OCI-LY1 (cell line): ENCODE measurements around the gene RNF34.

ENCODE experiments used
- EZH2 ChIP-seq: fragments of 200-600 bp; sonication (generic), shearing (Covaris generic); IDR thresholded peaks from 2 replicates; pipeline ENCODE4 v1.8.0; 2017; ENCODE audit warnings: borderline replicate concordance, mixed run types, mild to moderate bottlenecking, antibody characterized with exemption, low read length, moderate library complexity, mixed read lengths
- TF ChIP-seq, protein P1 (sequence below): fragments of 200-600 bp; sonication (generic), shearing (Covaris generic); IDR thresholded peaks from 2 replicates; pipeline ENCODE4 v1.5.1; 2017; ENCODE audit warnings: mild to moderate bottlenecking, antibody characterized with exemption, low read length, moderate library complexity, mixed read lengths

GRCh38 chr12:121439715-121440114 is 39.8 kb downstream of the RNF34 start:
- TF ChIP-seq, protein P1, sequence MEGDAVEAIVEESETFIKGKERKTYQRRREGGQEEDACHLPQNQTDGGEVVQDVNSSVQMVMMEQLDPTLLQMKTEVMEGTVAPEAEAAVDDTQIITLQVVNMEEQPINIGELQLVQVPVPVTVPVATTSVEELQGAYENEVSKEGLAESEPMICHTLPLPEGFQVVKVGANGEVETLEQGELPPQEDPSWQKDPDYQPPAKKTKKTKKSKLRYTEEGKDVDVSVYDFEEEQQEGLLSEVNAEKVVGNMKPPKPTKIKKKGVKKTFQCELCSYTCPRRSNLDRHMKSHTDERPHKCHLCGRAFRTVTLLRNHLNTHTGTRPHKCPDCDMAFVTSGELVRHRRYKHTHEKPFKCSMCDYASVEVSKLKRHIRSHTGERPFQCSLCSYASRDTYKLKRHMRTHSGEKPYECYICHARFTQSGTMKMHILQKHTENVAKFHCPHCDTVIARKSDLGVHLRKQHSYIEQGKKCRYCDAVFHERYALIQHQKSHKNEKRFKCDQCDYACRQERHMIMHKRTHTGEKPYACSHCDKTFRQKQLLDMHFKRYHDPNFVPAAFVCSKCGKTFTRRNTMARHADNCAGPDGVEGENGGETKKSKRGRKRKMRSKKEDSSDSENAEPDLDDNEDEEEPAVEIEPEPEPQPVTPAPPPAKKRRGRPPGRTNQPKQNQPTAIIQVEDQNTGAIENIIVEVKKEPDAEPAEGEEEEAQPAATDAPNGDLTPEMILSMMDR: no peak
- TF ChIP-seq EZH2: no peak
